Heart left ventricle (tissue), 16 donors: ENCODE measurements around the gene SCN4A. TPM values are rescaled to one million over a fixed set of nuclear protein-coding genes. Genes with fewer than 3 reads are reported as not detected.
"Not testable (repeated sequence)": the region's sequence is repeated elsewhere in the genome, so short reads cannot be mapped to it uniquely, and the experiment has no call there.

Experiments used
- ATAC-seq, 4 donors: fragments of 200-7000 bp; cut with Tn5 transposase; one replicate each; pipeline ENCODE4 v1.9.1; 2020 to 2022; ENCODE audit warnings: moderate library complexity in 4 of 4, mild to moderate bottlenecking in 3 of 4, moderate number of reproducible peaks in 1 of 4
- DNase-seq, 5 donors: peaks; one replicate each; pipeline ENCODE4 v3.0.0-alpha.2; 2020
- H3K27ac ChIP-seq, 12 donors: fragments of 200-600 bp; sonication (generic) in 4 of 12; one replicate each; pipeline versions ENCODE4 v1.5.0 to v1.8.0; 2016 to 2022; ENCODE audit warnings: mild to moderate bottlenecking in 2 of 12
- H3K27me3 ChIP-seq, 9 donors: fragments of 200-600 bp; sonication (generic) in 2 of 9; one replicate each; pipeline versions ENCODE4 v1.5.1 to v1.8.0; 2016 to 2022; ENCODE audit warnings: mild to moderate bottlenecking in 3 of 9
- H3K36me3 ChIP-seq, 9 donors: fragments of 200-600 bp; sonication (generic) in 2 of 9; one replicate each; pipeline versions ENCODE4 v1.5.0 to v1.8.0; 2018 to 2022; ENCODE audit warnings: mild to moderate bottlenecking in 2 of 9
- H3K4me1 ChIP-seq, 12 donors: fragments of 200-600 bp; sonication (generic) in 4 of 12; one replicate each; pipeline versions ENCODE4 v1.5.0 to v1.8.0; 2016 to 2022; ENCODE audit warnings: mild to moderate bottlenecking in 3 of 12
- H3K4me3 ChIP-seq, 12 donors: fragments of 200-600 bp; sonication (generic) in 4 of 12; one replicate each; pipeline versions ENCODE4 v1.5.0 to v1.8.0; 2017 to 2022; ENCODE audit warnings: mild to moderate bottlenecking in 9 of 12, moderate library complexity in 4 of 12
- H3K9me3 ChIP-seq, 12 donors: fragments of 200-600 bp; sonication (generic) in 4 of 12; one replicate each; pipeline versions ENCODE4 v1.5.0 to v1.8.0; 2016 to 2022; ENCODE audit warnings: mild to moderate bottlenecking in 1 of 12
- POLR2A ChIP-seq, 2 donors: fragments of 450-650 bp; IDR thresholded peaks; one replicate each; pipeline ENCODE4 v1.6.1; 2017; ENCODE audit warnings: antibody characterized with exemption in 2 of 2, mild to moderate bottlenecking in 2 of 2, moderate library complexity in 2 of 2
- WGBS, 4 donors: extraction: QIAGEN DNeasy Blood & Tissue Kit in 2 of 4; methylation state at CpG; one replicate each; pipeline versions ENCODE4 v1.1.5 to v1.1.7; 2013 to 2018; 5-methylcytosine and 5-hydroxymethylcytosine counted together
- intact Hi-C, 10 donors: fragments of 100-400 bp; cut with DNase I; formaldehyde crosslinking; loops; one replicate each; pipeline versions ENCODE4 v1.11.1 to v1.14.2; 2022
- polyA plus RNA-seq, 2 donors: library from polyadenylated mRNA; stranded (reverse); fragments of 200-250 nt; gene quantifications; one replicate each; pipeline ENCODE4 v1.2.3, GENCODE V29; 2013
- total RNA-seq, 9 donors: library from RNA; depleted of rRNA in 2 of 9; stranded (reverse); fragments of >200 nt in 2 of 9; fragmentation: NEBNext Ultra II Directional in 3 of 9; extraction: Animal tissue kit (Norgen Biotek cat#: 25700) in 3 of 9; gene quantifications; one replicate each; pipeline versions ENCODE4 v1.1.0 to v1.2.4, GENCODE V29; 2016 to 2023
- TF ChIP-seq, protein P1 (sequence below), 12 donors: fragments of 200-600 bp; sonication (generic) in 4 of 12; IDR thresholded peaks; one replicate each; pipeline versions ENCODE4 v1.5.0 to v1.8.0; 2018 to 2022; ENCODE audit warnings: antibody characterized with exemption in 12 of 12, mild to moderate bottlenecking in 5 of 12
- donor health status: ischemic (EF 13 %, LVEDD 7.1; RV severe dilation, severe dysfunction).
- donor health status: healthy with polysubstance abuse.
- donor health status: DM: no; HTN: yes; CAD: no.
- donor health status: DM: no; HTN: no; CAD: no.
- donor health status: ischemic (EF 25% LVEDD 6.9; RV normal size, moderate dysfunction).
- donor health status: ischemic (EF 25% LVEDD 5.7; RV mildly dilated, moderate dysfunction).
- donor health status: healthy.
- donor health status: DM: yes; HTN: yes; CAD: no.
- donor health status: ischemic (EF 35%, LVEDD 5.7; RV mildly dilated, moderate dysfunction).
- donor health status: nonischemic (EF 11% LVEDD 7.7; RV severe dilation, severe dysfunction).
- donor health status: DM: yes; HTN: yes; CAD: no.
- donor health status: PGD.
- donor health status: ischemic (EF 29% LVEDD 5.4; RV normal size, mild dysfunction).
- donor health status: nonischemic (EF 23%, LVEDD 6.1; RV moderate dilation, normal function).

The SCN4A gene
- total and polyA plus RNA-seq, 11 donors, result 0.33 to 2.1 (median 0.67) TPM

GRCh38 chr17:63914471-63914870 lies 58.2 kb downstream of the SCN4A start:
- no peak overlapping the region for H3K4me3 ChIP-seq
- intact Hi-C loops, result loop anchor here in 9 of 10 donors (5.0 to 10.0 kb wide), 4 partner anchors 38 to 370 kb away; partner anchors contain the start of gene ERN1 (in 7 of the 9)
- no peaks in the 10 kb centered on the region for H3K9me3 ChIP-seq
- DNase-seq (no peak), ATAC-seq (no peak)
- H3K4me1 ChIP-seq, result peaks cover 0 to 6% (median 0%) of the 10 kb centered on the region in 12 donors
- no peaks in the 10 kb centered on the region for H3K36me3 ChIP-seq
- 67 to 98% (median 96%) methylated on average over 1 to 7 of the region's 7 CpGs for WGBS, 4 donors
- TF ChIP-seq POLR2A (IDR thresholded peaks at IDR 0.05), result no peak
- TF ChIP-seq, protein P1, sequence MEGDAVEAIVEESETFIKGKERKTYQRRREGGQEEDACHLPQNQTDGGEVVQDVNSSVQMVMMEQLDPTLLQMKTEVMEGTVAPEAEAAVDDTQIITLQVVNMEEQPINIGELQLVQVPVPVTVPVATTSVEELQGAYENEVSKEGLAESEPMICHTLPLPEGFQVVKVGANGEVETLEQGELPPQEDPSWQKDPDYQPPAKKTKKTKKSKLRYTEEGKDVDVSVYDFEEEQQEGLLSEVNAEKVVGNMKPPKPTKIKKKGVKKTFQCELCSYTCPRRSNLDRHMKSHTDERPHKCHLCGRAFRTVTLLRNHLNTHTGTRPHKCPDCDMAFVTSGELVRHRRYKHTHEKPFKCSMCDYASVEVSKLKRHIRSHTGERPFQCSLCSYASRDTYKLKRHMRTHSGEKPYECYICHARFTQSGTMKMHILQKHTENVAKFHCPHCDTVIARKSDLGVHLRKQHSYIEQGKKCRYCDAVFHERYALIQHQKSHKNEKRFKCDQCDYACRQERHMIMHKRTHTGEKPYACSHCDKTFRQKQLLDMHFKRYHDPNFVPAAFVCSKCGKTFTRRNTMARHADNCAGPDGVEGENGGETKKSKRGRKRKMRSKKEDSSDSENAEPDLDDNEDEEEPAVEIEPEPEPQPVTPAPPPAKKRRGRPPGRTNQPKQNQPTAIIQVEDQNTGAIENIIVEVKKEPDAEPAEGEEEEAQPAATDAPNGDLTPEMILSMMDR (IDR thresholded peaks at IDR 0.05), result no peak
- H3K27me3 ChIP-seq, result peaks cover 0 to 11% (median 0%) of the 10 kb centered on the region in 9 donors
- H3K27ac ChIP-seq, result no peak overlapping the region

GRCh38 chr17:63911657-63912100 lies 61.0 kb downstream of the SCN4A start:
- TF ChIP-seq POLR2A (IDR thresholded peaks at IDR 0.05), result no peak
- TF ChIP-seq, protein P1 (IDR thresholded peaks at IDR 0.05), result peak; percentile 77 to 91 (median 81)
- DNase-seq (peak in 1 of 5 donors; percentile 34), ATAC-seq (peak; percentile 38 to 67 (median 62))
- 32 to 44% (median 40%) methylated on average over 7 to 8 of the region's 8 CpGs for WGBS, 4 donors
- Histone ChIP-seq H3K4me3 (no peak overlapping the region), H3K27me3 (peaks cover 0 to 11% (median 0%) of the 10 kb centered on the region in 9 donors), H3K27ac (no peak overlapping the region), H3K4me1 (no peaks in the 10 kb centered on the region), H3K36me3 (no peaks in the 10 kb centered on the region), H3K9me3 (no peaks in the 10 kb centered on the region)
- intact Hi-C loops, result loop anchor here in 9 of 10 donors (5.0 to 10.0 kb wide), 4 partner anchors 41 to 373 kb away; partner anchors contain the start of gene ERN1 (in 7 of the 9)

DNA sequence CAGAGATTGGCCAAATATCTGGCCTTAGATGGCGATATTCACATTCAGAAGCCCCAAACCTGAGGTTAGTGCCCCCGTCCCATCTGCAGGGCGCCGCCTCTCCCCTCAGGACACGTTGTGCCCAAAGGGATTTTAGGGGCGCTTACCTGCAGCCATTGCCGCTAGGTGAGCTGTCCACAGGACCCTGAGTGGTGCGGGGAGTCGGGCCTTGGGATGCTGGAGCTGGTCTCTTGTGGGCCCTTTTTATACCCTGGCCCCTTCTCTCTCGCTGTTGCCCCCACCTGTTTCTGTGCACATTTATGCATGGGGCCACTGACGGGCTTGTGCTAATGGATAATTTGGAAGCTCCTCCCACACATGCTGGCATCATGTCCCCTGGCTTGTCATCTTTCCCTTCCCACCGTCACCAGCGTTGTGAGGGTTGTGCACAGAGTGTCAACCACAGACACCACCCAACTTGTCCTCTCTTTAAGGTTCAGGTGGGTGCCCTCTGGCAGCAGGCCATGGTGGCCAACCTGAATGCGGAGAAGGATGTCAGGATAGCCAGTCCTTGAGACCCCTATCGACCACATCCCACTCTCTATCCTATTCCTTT lies 61.6 kb downstream of the SCN4A start, which contains the start of gene CSHL1:
TSS of gene CSHL1 (minus strand) at position 218 of the 595 bp plus-strand sequence. CDS start at position 156, 62 bp downstream.
- Histone ChIP-seq H3K36me3 (no peaks in the 10 kb centered on the region), H3K27me3 (peaks cover 0 to 11% (median 0%) of the 10 kb centered on the region in 9 donors), H3K27ac (no peak within 1 kb of the TSS), H3K9me3 (no peaks in the 10 kb centered on the region), H3K4me1 (no peaks in the 10 kb centered on the region), H3K4me3 (no peak within 1 kb of the TSS)
- TF ChIP-seq, protein P1 (IDR thresholded peaks at IDR 0.05), result no peak
- TF ChIP-seq POLR2A (IDR thresholded peaks at IDR 0.05), result no peak
- DNase-seq, result no peak
- ATAC-seq, result no peak
- 65 to 77% (median 70%) methylated on average over 15 of the region's 15 CpGs for WGBS, 4 donors
- intact Hi-C loops, result loop anchor here in 9 of 10 donors (5.0 to 10.0 kb wide), 4 partner anchors 41 to 374 kb away; partner anchors contain the start of gene ERN1 (in 7 of the 9)

GRCh38 chr17:63910096-63910495 lies 62.6 kb downstream of the SCN4A start:
- no peak for DNase-seq
- H3K9me3 ChIP-seq, result no peaks in the 10 kb centered on the region
- peaks cover 0 to 11% (median 0%) of the 10 kb centered on the region in 9 donors for H3K27me3 ChIP-seq
- no peak overlapping the region for H3K27ac ChIP-seq
- no peak overlapping the region for H3K4me3 ChIP-seq
- 80 to 94% (median 81%) methylated on average over 10 to 14 of the region's 14 CpGs for WGBS, 4 donors
- intact Hi-C loops, result loop anchor here in 9 of 10 donors (5.0 to 10.0 kb wide), 4 partner anchors 42 to 375 kb away; partner anchors contain the start of gene ERN1 (in 7 of the 9)
- H3K4me1 ChIP-seq, result no peaks in the 10 kb centered on the region
- TF ChIP-seq POLR2A (IDR thresholded peaks at IDR 0.05), result no peak
- TF ChIP-seq, protein P1 (IDR thresholded peaks at IDR 0.05), result no peak
- no peaks in the 10 kb centered on the region for H3K36me3 ChIP-seq
- no peak for ATAC-seq

DNA sequence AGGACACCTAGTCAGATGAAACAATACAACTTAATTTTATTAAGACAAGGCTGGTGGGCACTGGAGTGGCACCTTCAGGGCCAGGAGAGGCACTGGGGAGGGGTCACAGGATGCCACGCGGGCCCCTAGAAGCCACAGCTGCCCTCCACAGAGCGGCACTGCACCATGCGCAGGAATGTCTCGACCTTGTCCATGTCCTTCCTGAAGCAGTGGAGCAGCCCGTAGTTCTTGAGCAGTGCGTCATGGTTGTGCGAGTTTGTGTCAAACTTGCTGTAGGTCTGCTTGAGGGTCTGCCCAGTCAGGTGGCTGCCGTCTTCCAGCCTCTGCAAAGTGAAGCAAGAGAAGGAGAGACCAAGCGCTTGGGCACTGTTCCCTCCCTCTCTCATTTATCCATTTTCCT lies 63.1 kb downstream of the SCN4A start:
- ATAC-seq, H3K4me3 ChIP-seq, H3K27ac ChIP-seq, DNase-seq, H3K4me1 ChIP-seq, H3K9me3 ChIP-seq, H3K36me3 ChIP-seq, intact Hi-C loops: not testable (repeated sequence)
- WGBS, 4 donors, result 90 to 93% (median 91%) methylated on average over 9 to 10 of the region's 10 CpGs
- peaks cover 0 to 11% (median 0%) of the 10 kb centered on the region in 9 donors for H3K27me3 ChIP-seq
